Muscle layer of colon (tissue), 2 donors: Measurements from ENCODE around the gene VCP.

Source experiments
- H3K27ac ChIP-seq: one replicate; pipeline ENCODE4 v1.7.0; 2013; ENCODE audit warnings: low read depth, mild to moderate bottlenecking, low read length, moderate library complexity
- H3K27me3 ChIP-seq, 2 donors: one replicate each; pipeline ENCODE4 v1.7.0; 2013; ENCODE audit warnings: low read length in 2 of 2, mild to moderate bottlenecking in 2 of 2; ENCODE audit not compliant: insufficient read depth in 2 of 2, control insufficient read depth in 1 of 2
- H3K36me3 ChIP-seq: one replicate; pipeline ENCODE4 v1.7.0; 2013; ENCODE audit warnings: mild to moderate bottlenecking, low read length; ENCODE audit not compliant: insufficient read depth
- H3K4me1 ChIP-seq: one replicate; pipeline ENCODE4 v1.7.0; 2013; ENCODE audit warnings: mild to moderate bottlenecking, low read length; ENCODE audit not compliant: insufficient read depth
- H3K4me3 ChIP-seq, 2 donors: one replicate each; pipeline ENCODE4 v1.7.0; 2013; ENCODE audit warnings: low read length in 2 of 2, low read depth in 1 of 2, mild to moderate bottlenecking in 1 of 2, moderate library complexity in 1 of 2
- H3K9ac ChIP-seq: one replicate; pipeline ENCODE4 v1.7.0; 2013; ENCODE audit warnings: low read length
- H3K9me3 ChIP-seq: one replicate; pipeline ENCODE4 v1.7.0; 2013; ENCODE audit warnings: mild to moderate bottlenecking, low read length
- donor health status: abdominal sarcoma.
- donor health status: Adenocarcinoma of cecum.

The VCP gene

GRCh38 chr9:35097573-35097972 is 25.1 kb upstream of the VCP start:
- Histone ChIP-seq H3K4me3 (no peak overlapping the region), H3K9ac (no peak overlapping the region), H3K27me3 (no peaks in the 10 kb centered on the region), H3K4me1 (peaks cover 20% of the 10 kb centered on the region), H3K9me3 (no peaks in the 10 kb centered on the region), H3K27ac (no peak overlapping the region), H3K36me3 (peaks cover 37% of the 10 kb centered on the region)

- peak within 1 kb of the TSS; percentile 88 for H3K27ac ChIP-seq
- H3K36me3 ChIP-seq, result peaks cover 48% of the 10 kb centered on the region
- H3K4me1 ChIP-seq, result peaks cover 8% of the 10 kb centered on the region
- peak within 1 kb of the TSS; percentile 89 for H3K9ac ChIP-seq
- no peaks in the 10 kb centered on the region for H3K27me3 ChIP-seq
- no peaks in the 10 kb centered on the region for H3K9me3 ChIP-seq
- H3K4me3 ChIP-seq, result peak within 1 kb of the TSS; percentile 81 to 83
These were observed 23.8 kb upstream of the VCP start, which contains the start of gene PIGO for GRCh38 chr9:35096035-35096849. TSS of gene PIGO (minus strand) at chr9:35096591. CDS start at chr9:35095565, 1,026 bp downstream.

DNA sequence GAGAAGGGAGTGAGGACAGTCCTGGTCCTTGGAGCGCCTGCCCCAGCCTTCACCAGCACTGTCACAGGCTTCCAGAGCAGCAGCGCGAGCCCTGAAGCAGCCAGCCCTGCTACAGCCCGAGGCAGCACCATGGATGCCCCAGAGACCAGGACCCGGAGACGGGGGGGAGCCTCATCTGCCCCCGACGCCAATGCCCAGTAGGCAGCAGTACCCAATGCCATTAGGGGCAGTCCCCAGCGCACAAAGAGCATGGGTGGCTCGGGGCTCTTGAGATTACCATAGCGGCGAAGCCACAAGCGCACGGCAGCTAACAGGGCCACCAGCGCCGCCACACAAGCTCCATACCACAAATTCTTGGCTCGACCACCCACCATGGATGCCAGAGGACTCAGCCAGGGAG is 19.1 kb upstream of the VCP start:
- no peaks in the 10 kb centered on the region for H3K9me3 ChIP-seq
- H3K36me3 ChIP-seq, result peaks cover 64% of the 10 kb centered on the region
- no peak overlapping the region for H3K4me3 ChIP-seq

DNA sequence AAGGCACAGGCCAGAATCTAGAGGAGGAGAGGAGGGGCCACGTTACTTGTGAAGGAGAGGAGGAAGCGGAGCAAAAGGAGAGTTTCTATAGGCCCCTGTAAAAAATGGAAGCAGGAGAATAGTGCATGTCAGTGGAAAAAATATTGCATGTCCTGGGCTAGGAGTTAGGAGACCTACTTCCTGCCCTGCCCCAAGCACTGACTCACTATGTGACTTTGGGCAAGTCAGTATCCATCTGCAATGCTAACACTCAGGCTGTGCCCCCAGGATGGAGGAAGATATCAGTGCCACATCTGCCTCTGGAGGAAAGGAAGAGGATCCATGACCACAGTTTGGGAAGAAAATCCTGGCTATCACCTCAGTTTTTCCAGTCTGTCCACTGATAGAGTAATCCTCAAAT is 17.0 kb upstream of the VCP start:
- H3K27me3 ChIP-seq, result no peaks in the 10 kb centered on the region
- peaks cover 64% of the 10 kb centered on the region for H3K36me3 ChIP-seq
- H3K9ac ChIP-seq, result no peak overlapping the region

More for the DNA sequence above, 19.1 kb upstream of the VCP start:
- Histone ChIP-seq H3K9ac (no peak overlapping the region), H3K27me3 (no peaks in the 10 kb centered on the region), H3K27ac (no peak overlapping the region), H3K4me1 (peaks cover 8% of the 10 kb centered on the region)

DNA sequence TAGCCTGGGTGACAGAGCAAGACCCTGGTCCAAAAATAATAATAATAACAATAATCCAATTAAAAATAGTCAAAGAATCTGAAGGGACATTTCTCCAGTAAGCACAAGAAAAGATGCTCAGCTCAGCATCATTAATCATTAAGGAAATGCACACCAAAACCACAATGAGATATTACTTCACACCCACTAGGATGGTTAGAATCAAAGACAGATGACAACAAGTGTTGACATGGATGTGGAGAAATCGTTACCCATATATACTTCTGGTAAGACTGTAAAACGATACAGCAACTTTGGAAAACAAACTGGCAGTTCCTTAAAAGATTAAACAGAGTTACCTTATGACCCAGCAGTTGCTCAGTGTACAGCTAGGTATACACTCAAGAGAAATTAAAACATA is 12.7 kb upstream of the VCP start:
- Histone ChIP-seq H3K27ac (no peak overlapping the region), H3K36me3 (peaks cover 23% of the 10 kb centered on the region), H3K4me1 (peaks cover 4% of the 10 kb centered on the region), H3K27me3 (no peaks in the 10 kb centered on the region), H3K9me3 (no peaks in the 10 kb centered on the region), H3K4me3 (no peak overlapping the region), H3K9ac (no peak overlapping the region)

More for the DNA sequence above, 17.0 kb upstream of the VCP start:
- Histone ChIP-seq H3K27ac (no peak overlapping the region), H3K4me3 (no peak overlapping the region), H3K9me3 (no peaks in the 10 kb centered on the region), H3K4me1 (no peaks in the 10 kb centered on the region)

GRCh38 chr9:35079426-35080341 is 7.3 kb upstream of the VCP start, which contains the start of gene FANCG:
TSS of gene FANCG (minus strand) at chr9:35079942. CDS start at chr9:35079524, 418 bp downstream.
- Histone ChIP-seq H3K36me3 (peaks cover 19% of the 10 kb centered on the region), H3K9me3 (no peaks in the 10 kb centered on the region), H3K4me3 (peak within 1 kb of the TSS; percentile 70 to 72), H3K27ac (peak within 1 kb of the TSS; percentile 20), H3K4me1 (peaks cover 19% of the 10 kb centered on the region), H3K27me3 (no peaks in the 10 kb centered on the region), H3K9ac (peak within 1 kb of the TSS; percentile 58)

DNA sequence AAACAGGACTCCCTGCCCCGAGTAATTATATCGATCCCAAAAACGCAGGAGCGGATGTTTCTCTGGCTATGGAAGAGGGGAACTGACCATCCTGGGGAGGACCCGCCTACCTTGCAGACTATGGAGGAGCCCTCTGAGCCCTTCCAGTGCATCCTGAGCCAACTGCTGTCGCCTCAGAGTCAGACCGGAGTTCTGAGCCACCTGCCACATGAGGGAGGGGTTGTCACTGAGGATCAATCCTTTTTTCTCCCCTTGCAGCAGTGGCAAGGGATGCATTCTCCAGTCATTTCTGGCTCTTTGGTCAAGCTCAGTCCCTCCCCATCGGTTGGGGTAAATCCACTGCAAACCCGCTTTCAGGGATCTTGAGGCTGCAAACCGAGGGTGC is 6.6 kb upstream of the VCP start:
- peaks cover 19% of the 10 kb centered on the region for H3K4me1 ChIP-seq
- peak overlapping the region; percentile 31 for H3K9ac ChIP-seq
- H3K27me3 ChIP-seq, result no peaks in the 10 kb centered on the region
- no peaks in the 10 kb centered on the region for H3K9me3 ChIP-seq
- peak overlapping the region; percentile 20 for H3K27ac ChIP-seq
- H3K4me3 ChIP-seq, result peak overlapping the region; percentile 70 to 72
- peaks cover 26% of the 10 kb centered on the region for H3K36me3 ChIP-seq

- H3K4me1 ChIP-seq, result peaks cover 19% of the 10 kb centered on the region
- no peaks in the 10 kb centered on the region for H3K9me3 ChIP-seq
- no peak overlapping the region for H3K4me3 ChIP-seq
- H3K36me3 ChIP-seq, result peaks cover 30% of the 10 kb centered on the region
- H3K27me3 ChIP-seq, result no peaks in the 10 kb centered on the region
- no peak overlapping the region for H3K27ac ChIP-seq
- no peak overlapping the region for H3K9ac ChIP-seq
These were observed 5.6 kb upstream of the VCP start for GRCh38 chr9:35078066-35078465.

GRCh38 chr9:35076848-35077247 is 4.4 kb upstream of the VCP start:
- Histone ChIP-seq H3K36me3 (peaks cover 30% of the 10 kb centered on the region), H3K9me3 (no peaks in the 10 kb centered on the region), H3K4me1 (peaks cover 19% of the 10 kb centered on the region), H3K27me3 (no peaks in the 10 kb centered on the region), H3K27ac (no peak overlapping the region), H3K9ac (no peak overlapping the region), H3K4me3 (no peak overlapping the region)

GRCh38 chr9:35075358-35075757 is 2.9 kb upstream of the VCP start:
- Histone ChIP-seq H3K27ac (no peak overlapping the region), H3K36me3 (peaks cover 30% of the 10 kb centered on the region), H3K27me3 (no peaks in the 10 kb centered on the region), H3K9me3 (no peaks in the 10 kb centered on the region), H3K9ac (no peak overlapping the region), H3K4me1 (peaks cover 27% of the 10 kb centered on the region), H3K4me3 (no peak overlapping the region)

DNA sequence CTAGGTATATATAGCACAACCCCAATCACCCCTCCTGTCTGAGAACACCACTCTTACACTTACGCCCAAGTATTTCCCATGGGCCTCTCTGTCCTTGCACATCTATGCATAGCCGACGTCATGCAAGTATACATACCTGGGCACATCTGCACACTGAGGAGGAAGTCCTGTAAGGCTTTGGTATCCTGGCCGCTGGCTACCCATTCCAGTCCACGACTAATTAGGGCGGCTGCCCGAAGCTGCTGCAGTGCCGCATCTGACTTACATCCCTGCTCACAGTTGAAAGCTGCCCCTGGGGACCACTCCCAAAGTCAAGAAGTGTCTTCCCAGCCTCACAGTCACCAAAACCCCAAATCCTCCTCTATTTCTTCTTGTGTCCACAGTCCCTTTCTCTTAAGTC is 2.4 kb upstream of the VCP start:
- Histone ChIP-seq H3K9ac (no peak overlapping the region), H3K9me3 (no peaks in the 10 kb centered on the region), H3K4me3 (no peak overlapping the region), H3K36me3 (peaks cover 30% of the 10 kb centered on the region), H3K27me3 (no peaks in the 10 kb centered on the region), H3K27ac (no peak overlapping the region), H3K4me1 (peaks cover 29% of the 10 kb centered on the region)
